ENCODE measurements around the gene B3GNT5. TPM values are rescaled to one million over a fixed set of nuclear protein-coding genes. Genes with fewer than 3 reads are reported as not detected.

B3GNT5 gene
- total RNA-seq, 4 donors from 2014 or later = 6.0 to 46.3 (median 39.9) TPM

DNA sequence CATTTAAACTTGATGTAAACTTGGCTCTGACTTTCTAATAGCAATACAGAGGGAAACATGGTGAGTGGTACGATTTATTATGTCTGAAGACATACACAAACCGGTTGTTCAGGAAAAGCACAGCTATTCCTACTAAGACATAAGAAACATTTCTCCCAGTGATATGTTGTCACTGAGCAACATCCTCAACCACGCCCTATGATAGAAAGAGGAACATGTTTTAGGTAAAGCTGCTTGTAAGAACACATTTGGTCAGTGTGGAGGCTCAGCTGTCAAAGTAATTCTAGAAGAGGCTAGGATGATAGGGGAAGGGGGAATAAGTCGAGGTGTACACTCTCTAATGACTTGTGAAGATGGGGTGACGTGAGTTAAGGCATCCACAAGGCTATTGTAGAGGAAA is 42.7 kb upstream of the B3GNT5 start:
- intact Hi-C loops (cut with DNase I; ENCODE audit: low total_unique reads) = no loop called here

DNA sequence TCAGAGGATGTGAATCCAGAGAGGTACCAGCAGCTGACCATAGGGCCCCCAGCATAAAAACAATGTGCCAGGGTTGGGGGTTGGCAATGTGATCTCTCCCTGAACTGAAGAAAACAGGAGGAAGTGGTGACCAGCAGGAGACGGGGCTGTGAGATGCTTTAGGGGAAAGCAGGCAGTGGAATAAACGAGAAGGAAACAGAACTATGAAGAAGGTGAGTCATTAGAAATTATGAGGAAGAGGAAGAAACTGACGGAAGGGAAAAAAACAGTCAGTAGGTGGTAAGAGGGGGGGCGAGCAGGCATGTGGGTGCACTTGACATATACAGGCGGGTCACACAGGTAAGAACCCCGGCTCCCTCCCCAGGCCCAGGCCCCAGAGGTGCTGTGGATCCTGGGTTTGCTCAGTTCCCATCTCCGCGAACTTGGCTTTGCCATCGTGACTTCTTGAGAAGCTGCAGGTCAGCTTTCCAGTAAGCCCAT is 42.2 kb upstream of the B3GNT5 start:
- Histone ChIP-seq H3K4me1 (peaks cover 0 to 6% (median 4%) of the 10 kb centered on the region in 4 donors), H3K4me3 (no peak overlapping the region), H3K36me3 (no peaks in the 10 kb centered on the region), H3K9me3 (no peaks in the 10 kb centered on the region), H3K27me3 (no peaks in the 10 kb centered on the region), H3K27ac (peak overlapping the region in 1 of 4 donors; percentile 33)
- 64 to 70% methylated on average over 9 of the region's 9 CpGs for WGBS, 2 donors (ENCODE audit: low coverage in 1 of 2)
- no peak for DNase-seq
- TF ChIP-seq, protein P1, sequence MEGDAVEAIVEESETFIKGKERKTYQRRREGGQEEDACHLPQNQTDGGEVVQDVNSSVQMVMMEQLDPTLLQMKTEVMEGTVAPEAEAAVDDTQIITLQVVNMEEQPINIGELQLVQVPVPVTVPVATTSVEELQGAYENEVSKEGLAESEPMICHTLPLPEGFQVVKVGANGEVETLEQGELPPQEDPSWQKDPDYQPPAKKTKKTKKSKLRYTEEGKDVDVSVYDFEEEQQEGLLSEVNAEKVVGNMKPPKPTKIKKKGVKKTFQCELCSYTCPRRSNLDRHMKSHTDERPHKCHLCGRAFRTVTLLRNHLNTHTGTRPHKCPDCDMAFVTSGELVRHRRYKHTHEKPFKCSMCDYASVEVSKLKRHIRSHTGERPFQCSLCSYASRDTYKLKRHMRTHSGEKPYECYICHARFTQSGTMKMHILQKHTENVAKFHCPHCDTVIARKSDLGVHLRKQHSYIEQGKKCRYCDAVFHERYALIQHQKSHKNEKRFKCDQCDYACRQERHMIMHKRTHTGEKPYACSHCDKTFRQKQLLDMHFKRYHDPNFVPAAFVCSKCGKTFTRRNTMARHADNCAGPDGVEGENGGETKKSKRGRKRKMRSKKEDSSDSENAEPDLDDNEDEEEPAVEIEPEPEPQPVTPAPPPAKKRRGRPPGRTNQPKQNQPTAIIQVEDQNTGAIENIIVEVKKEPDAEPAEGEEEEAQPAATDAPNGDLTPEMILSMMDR (IDR thresholded peaks at IDR 0.05) = no peak
- no peak for TF ChIP-seq POLR2AphosphoS5 (IDR thresholded peaks at IDR 0.05)
- TF ChIP-seq POLR2A (IDR thresholded peaks at IDR 0.05) = no peak
- TF ChIP-seq EP300 (IDR thresholded peaks at IDR 0.05; ENCODE audit: low read depth) = no peak
- intact Hi-C loops (cut with DNase I; ENCODE audit: low total_unique reads) = no loop called here
- in situ Hi-C loops (cut with MboI; ENCODE audit: low pct_ligation_motif_present in 1 of 4, low pct_unique_long_range_greater_than_20kb in 1 of 4, low sequenced_read_pairs in 3 of 4) = no loop called here

More for the DNA sequence above, 42.7 kb upstream of the B3GNT5 start:
- no peaks in the 10 kb centered on the region for H3K36me3 ChIP-seq
- H3K27ac ChIP-seq = peak overlapping the region in 1 of 4 donors; percentile 33
- H3K4me1 ChIP-seq = peaks cover 0 to 6% (median 4%) of the 10 kb centered on the region in 4 donors
- H3K4me3 ChIP-seq = no peak overlapping the region
- no peaks in the 10 kb centered on the region for H3K9me3 ChIP-seq
- no peaks in the 10 kb centered on the region for H3K27me3 ChIP-seq
- in situ Hi-C loops (cut with MboI; ENCODE audit: low pct_ligation_motif_present in 1 of 4, low pct_unique_long_range_greater_than_20kb in 1 of 4, low sequenced_read_pairs in 3 of 4) = no loop called here
- TF ChIP-seq, protein P1 (IDR thresholded peaks at IDR 0.05) = no peak
- no peak for TF ChIP-seq POLR2A (IDR thresholded peaks at IDR 0.05)
- no peak for TF ChIP-seq EP300 (IDR thresholded peaks at IDR 0.05; ENCODE audit: low read depth)
- no peak for TF ChIP-seq POLR2AphosphoS5 (IDR thresholded peaks at IDR 0.05)
- DNase-seq = no peak
- 68 to 69% methylated on average over 5 of the region's 5 CpGs for WGBS, 2 donors (ENCODE audit: low coverage in 1 of 2)

DNA sequence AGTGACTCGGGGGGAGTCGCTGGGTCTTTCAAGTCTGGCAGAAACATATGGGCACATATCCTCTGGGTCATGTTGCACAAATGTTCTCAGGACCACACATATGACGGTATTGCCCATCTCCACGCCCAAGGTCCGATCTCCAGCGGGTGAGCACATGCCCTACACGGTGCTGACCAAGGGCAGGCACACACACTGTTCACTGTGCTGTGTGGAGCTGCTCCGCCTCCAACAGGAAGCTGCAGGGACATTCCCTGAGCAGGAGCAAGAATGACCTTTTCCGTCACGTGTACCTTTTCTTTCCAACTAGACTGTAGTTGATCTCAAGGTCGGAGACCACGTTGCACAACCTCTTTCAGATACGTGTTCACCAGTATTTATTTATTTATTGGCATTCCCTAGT is 41.7 kb upstream of the B3GNT5 start:
- no peak overlapping the region for H3K4me3 ChIP-seq
- H3K4me1 ChIP-seq = peaks cover 0 to 6% (median 4%) of the 10 kb centered on the region in 4 donors
- 64 to 85% methylated on average over 4 to 13 of the region's 13 CpGs for WGBS, 2 donors (ENCODE audit: low coverage in 1 of 2)
- in situ Hi-C loops (cut with MboI; ENCODE audit: low pct_ligation_motif_present in 1 of 4, low pct_unique_long_range_greater_than_20kb in 1 of 4, low sequenced_read_pairs in 3 of 4) = no loop called here
- H3K27me3 ChIP-seq = no peaks in the 10 kb centered on the region
- no peak for DNase-seq
- H3K27ac ChIP-seq = peak overlapping the region in 1 of 4 donors; percentile 33
- intact Hi-C loops (cut with DNase I; ENCODE audit: low total_unique reads) = no loop called here
- TF ChIP-seq EP300 (IDR thresholded peaks at IDR 0.05; ENCODE audit: low read depth) (no peak), POLR2AphosphoS5 (IDR thresholded peaks at IDR 0.05) (no peak), POLR2A (IDR thresholded peaks at IDR 0.05) (no peak)
- TF ChIP-seq, protein P1 (IDR thresholded peaks at IDR 0.05) = no peak
- no peaks in the 10 kb centered on the region for H3K36me3 ChIP-seq
- no peaks in the 10 kb centered on the region for H3K9me3 ChIP-seq

DNA sequence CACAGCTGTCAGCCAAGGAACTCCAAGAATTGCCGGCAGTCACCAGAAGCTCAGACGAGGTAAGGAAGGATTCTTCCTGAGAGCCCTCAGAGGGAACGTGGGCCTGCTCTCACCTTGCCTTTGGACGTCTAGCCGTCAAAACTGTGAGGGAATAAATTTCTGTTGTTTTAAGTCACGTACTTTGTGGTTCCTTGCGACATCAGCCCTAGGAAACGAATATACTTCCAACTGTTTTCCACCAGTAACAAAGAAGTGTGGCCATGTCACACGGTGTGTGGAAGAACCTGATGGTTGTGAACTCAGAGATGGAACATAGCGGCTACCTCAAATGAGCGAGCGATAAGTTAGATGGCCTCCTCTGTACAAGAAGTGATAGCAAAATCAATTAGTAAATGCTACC is 41.0 kb upstream of the B3GNT5 start:
- Histone ChIP-seq H3K27me3 (no peaks in the 10 kb centered on the region), H3K9me3 (no peaks in the 10 kb centered on the region), H3K36me3 (no peaks in the 10 kb centered on the region), H3K4me1 (peaks cover 0 to 6% (median 4%) of the 10 kb centered on the region in 4 donors), H3K4me3 (no peak overlapping the region), H3K27ac (peak overlapping the region in 1 of 4 donors; percentile 35)
- intact Hi-C loops (cut with DNase I; ENCODE audit: low total_unique reads) = no loop called here
- TF ChIP-seq, protein P1 (IDR thresholded peaks at IDR 0.05) = no peak
- TF ChIP-seq POLR2A (IDR thresholded peaks at IDR 0.05) (no peak), EP300 (IDR thresholded peaks at IDR 0.05; ENCODE audit: low read depth) (no peak), POLR2AphosphoS5 (IDR thresholded peaks at IDR 0.05) (no peak)
- WGBS, 2 donors (ENCODE audit: low coverage in 1 of 2) = 78% methylated on average over 12 of the region's 12 CpGs; no CpG with 5 or more reads in 1 of the 2 donors
- DNase-seq = no peak
- in situ Hi-C loops (cut with MboI; ENCODE audit: low pct_ligation_motif_present in 1 of 4, low pct_unique_long_range_greater_than_20kb in 1 of 4, low sequenced_read_pairs in 3 of 4) = no loop called here

All from transverse colon (tissue), 4 donors.